ENCODE measurements around the gene NIPBL. TPM values are rescaled to one million over a fixed set of nuclear protein-coding genes. Genes with fewer than 3 reads are reported as not detected.
"Not testable (repeated sequence)": the region's sequence is repeated elsewhere in the genome, so short reads cannot be mapped to it uniquely, and the experiment has no call there.

NIPBL gene
- total RNA-seq, 1 experiment from 2014 or later = 61.3 TPM

- no CpG with 5 or more reads among the region's 1 CpG for WGBS (ENCODE audit: extremely low coverage, insufficient read length, low lambda C conversion rate)
- H3K4me2 ChIP-seq (ENCODE audit: insufficient read depth, insufficient read length, low read length); H3T11ph ChIP-seq (ENCODE audit: low read length); H3K27me3 ChIP-seq (ENCODE audit: insufficient read depth, low read length); H3K36me3 Mint-ChIP-seq (ENCODE audit: insufficient read depth in 1 of 3, low read depth in 3 of 3); H3K14ac ChIP-seq (ENCODE audit: insufficient read depth, low read length); H3K9me3 ChIP-seq (ENCODE audit: control insufficient read depth, low read depth, low read length); DNase-seq; H2AK5ac ChIP-seq (ENCODE audit: insufficient read length, low read length); H3K79me1 ChIP-seq (ENCODE audit: insufficient read depth, low read depth, low read length, poor library complexity, severe bottlenecking); H2BK15ac ChIP-seq (ENCODE audit: low read depth, low read length); H3K4me1 ChIP-seq (ENCODE audit: insufficient read depth, low read length); H2BK20ac ChIP-seq (ENCODE audit: low read depth, low read length, poor library complexity, severe bottlenecking); H2AFZ ChIP-seq (ENCODE audit: low read length); H3K27ac ChIP-seq (ENCODE audit: insufficient read length, low read depth, low read length); H4K8ac ChIP-seq (replicated peaks; ENCODE audit: insufficient read length, low read depth, low read length); H3K56ac ChIP-seq (ENCODE audit: insufficient read length, low read depth, low read length); H3K9ac ChIP-seq (ENCODE audit: extremely low read depth, insufficient read length, low read length); H3K4me3 Mint-ChIP-seq; H3K23ac ChIP-seq (ENCODE audit: insufficient read length, low read depth, low read length); H3K27ac Mint-ChIP-seq; H4K20me1 ChIP-seq (ENCODE audit: control insufficient read depth, insufficient read depth, insufficient read length); H4K91ac ChIP-seq (ENCODE audit: insufficient read length, low read depth, low read length); H2BK12ac ChIP-seq (ENCODE audit: insufficient read length, low read depth, low read length); H2BK5ac ChIP-seq (ENCODE audit: insufficient read length, low read length); H3K27me3 Mint-ChIP-seq (ENCODE audit: low read depth); H3K4ac ChIP-seq (ENCODE audit: low read depth, low read length); H4K5ac ChIP-seq (ENCODE audit: insufficient read length, low read depth, low read length); H3K79me2 ChIP-seq (ENCODE audit: insufficient read depth, low read length); H3K23me2 ChIP-seq (ENCODE audit: insufficient read length, low read depth, low read length, poor library complexity, severe bottlenecking); H3K18ac ChIP-seq (ENCODE audit: insufficient read length, low read depth, low read length); H3K9me3 Mint-ChIP-seq; H2BK120ac ChIP-seq (ENCODE audit: low read depth, low read length, poor library complexity, severe bottlenecking): not testable (repeated sequence)
- H3K4me1 Mint-ChIP-seq = peaks cover 13% of the 10 kb centered on the region in 2 experiments
These were observed 40.8 kb downstream of the NIPBL start for GRCh38 chr5:36917358-36917757.

Measured in H9 (cell line).